K562 (cell line): Measurements from ENCODE around the gene PTGFR. TPM values are rescaled to one million over a fixed set of nuclear protein-coding genes. Genes with fewer than 3 reads are reported as not detected.

ENCODE experiments used
- ATAC-seq: fragments of 200-7000 bp; cut with Tn5 transposase; 3 replicates; pipeline ENCODE4 v1.9.1; 2020; ENCODE audit warnings: moderate library complexity
- BruUV-seq: library from RNA; stranded (reverse); fragments of 400-500 nt; replicated peaks from 2 replicates; lab custom pipeline; 2021; lab: Mats Ljungman, UMichigan
- CTCF ChIA-PET: fragments of 300-600 bp; formaldehyde crosslinking; extraction: SDS; loops from one replicate; lab custom pipeline; 2021; ENCODE audit warnings: low intra/inter-chr PET ratio; lab: Yijun Ruan, JAX
- POLR2A ChIA-PET: fragments of 300-600, 350-650 bp; sonication (Branson Sonifier 250); formaldehyde crosslinking; extraction: SDS; loops from one replicate; lab custom pipeline; 2021; ENCODE audit warnings: antibody characterized with exemption, inconsistent platforms; lab: Yijun Ruan, JAX
- DNase-seq, 4 experiments: peaks; one replicate each; pipeline versions ENCODE4 v3.0.0 to v3.0.0-alpha.2; 2011 to 2018; ENCODE audit warnings: low spot score in 3 of 4, mixed read lengths in 3 of 4; ENCODE audit errors: extremely low read depth in 1 of 4
- FAIRE-seq: peaks from 2 replicates; lab custom pipeline; 2011; peaks lifted over from hg19 to GRCh38; lab: Jason Lieb, UNC
- H2AFZ ChIP-seq: 2 replicates; pipeline ENCODE4 v1.6.0; 2011; ENCODE audit warnings: low read depth, low read length, control low read depth, inconsistent platforms
- H3K27ac ChIP-seq: fragments of 200-600 bp; 3 replicates; pipeline ENCODE4 v1.8.0; 2011; ENCODE audit warnings: low read depth, mild to moderate bottlenecking, control low read depth, inconsistent platforms, low read length, moderate library complexity, mixed read lengths; ENCODE audit errors: extremely low read depth
- H3K27me3 ChIP-seq, 2 experiments: fragments of 300-600 bp in 1 of 2; 2 replicates in 1 of 2; 3 replicates in 1 of 2; pipeline versions ENCODE4 v1.6.0 to v1.8.0; 2011; ENCODE audit warnings: inconsistent platforms in 2 of 2, low read length in 2 of 2, mild to moderate bottlenecking in 1 of 2, mixed read lengths in 1 of 2, moderate library complexity in 1 of 2; ENCODE audit not compliant: control insufficient read depth in 2 of 2, insufficient read depth in 2 of 2
- H3K36me3 ChIP-seq: fragments of 300-600 bp; 3 replicates; pipeline ENCODE4 v1.8.0; 2011; ENCODE audit warnings: mild to moderate bottlenecking, low read length, inconsistent platforms; ENCODE audit not compliant: control insufficient read depth, insufficient read depth
- H3K4me1 ChIP-seq, 2 experiments: fragments of 200-600 bp in 1 of 2; replicated peaks in 1 of 2; 2 replicates in 1 of 2; 3 replicates in 1 of 2; pipeline versions ENCODE4 v1.5.1 to v1.8.0; 2011; ENCODE audit warnings: inconsistent platforms in 2 of 2, low read length in 2 of 2, mild to moderate bottlenecking in 1 of 2, mixed read lengths in 1 of 2, moderate library complexity in 1 of 2; ENCODE audit not compliant: control insufficient read depth in 2 of 2, insufficient read depth in 2 of 2
- H3K4me2 ChIP-seq: 2 replicates; pipeline ENCODE4 v1.6.1; 2011; ENCODE audit warnings: low read length, control low read depth, inconsistent platforms, mixed read lengths; ENCODE audit not compliant: insufficient read depth
- H3K4me3 ChIP-seq: fragments of 200-600 bp; sonication (generic), shearing (Covaris generic); 2 replicates; pipeline ENCODE4 v1.5.1; 2016; ENCODE audit warnings: control low read depth, inconsistent platforms
- H3K79me2 ChIP-seq: fragments of 200-600 bp; 3 replicates; pipeline ENCODE4 v1.8.0; 2011; ENCODE audit warnings: low read length, inconsistent platforms; ENCODE audit not compliant: control insufficient read depth, insufficient read depth
- H3K9ac ChIP-seq, 2 experiments: 2 replicates each; pipeline versions ENCODE4 v1.6.0 to v1.6.1; 2011; ENCODE audit warnings: low read depth in 2 of 2, low read length in 2 of 2, control low read depth in 1 of 2, inconsistent platforms in 1 of 2, mild to moderate bottlenecking in 1 of 2, mixed read lengths in 1 of 2; ENCODE audit not compliant: insufficient read depth in 1 of 2
- H3K9me1 ChIP-seq: one replicate; pipeline ENCODE4 v1.6.0; 2011; ENCODE audit warnings: inconsistent platforms, mild to moderate bottlenecking, low read length, moderate library complexity; ENCODE audit not compliant: control insufficient read depth, insufficient read depth
- H3K9me3 ChIP-seq: replicated peaks from 2 replicates; pipeline ENCODE4 v1.5.1; 2011; ENCODE audit warnings: low read depth, low read length, inconsistent platforms; ENCODE audit not compliant: control insufficient read depth, insufficient read depth
- H4K20me1 ChIP-seq: replicated peaks from 2 replicates; pipeline ENCODE4 v1.6.1; 2011; ENCODE audit warnings: low read length, inconsistent platforms, mixed read lengths; ENCODE audit not compliant: control insufficient read depth, insufficient read depth
- DDX20 ChIP-seq: fragments of 450-650 bp; IDR thresholded peaks from 2 replicates; pipeline ENCODE4 v1.6.1; 2016; ENCODE audit warnings: missing genetic modification characterization, low read depth, mild to moderate bottlenecking, missing compliant biosample characterization, moderate library complexity
- ETS1 ChIP-seq: conservative IDR thresholded peaks from 2 replicates; pipeline ENCODE4 v1.6.1; 2011; ENCODE audit warnings: low read depth, mild to moderate bottlenecking, low read length; ENCODE audit not compliant: control insufficient read depth
- ETV6 ChIP-seq, 3 experiments: fragments of 150-350 bp in 1 of 3; sonication (generic) in 1 of 3; formaldehyde crosslinking in 1 of 3; IDR thresholded peaks; 2 replicates each; pipeline versions ENCODE4 v1.6.1 to v1.8.0; 2014 to 2022; ENCODE audit warnings: borderline replicate concordance in 2 of 3, low read depth in 2 of 3, antibody characterized with exemption in 1 of 3, low read length in 1 of 3, mild to moderate bottlenecking in 1 of 3, missing genetic modification reagents in 1 of 3
- HEY1 ChIP-seq: fragments of 250-450 bp; sonication (Bioruptor Pico); IDR thresholded peaks from 2 replicates; pipeline ENCODE4 v1.5.0; 2020; ENCODE audit warnings: mild to moderate bottlenecking, moderate library complexity, borderline replicate concordance
- HMGN3 ChIP-seq: IDR thresholded peaks from 2 replicates; pipeline ENCODE4 v1.6.1; 2011; ENCODE audit warnings: borderline replicate concordance, low read depth, mild to moderate bottlenecking, mixed read lengths, low read length; ENCODE audit not compliant: insufficient read length; ENCODE audit errors: extremely low read depth
- HNRNPUL1 ChIP-seq: fragments of 200-400 bp; formaldehyde crosslinking; IDR thresholded peaks from 2 replicates; pipeline ENCODE4 v1.6.1; 2017; ENCODE audit warnings: low read length
- MTF1 ChIP-seq: fragments of 250-450 bp; sonication (Bioruptor Pico); IDR thresholded peaks from 2 replicates; pipeline ENCODE4 v1.9.0; 2021; ENCODE audit warnings: moderate library complexity, mild to moderate bottlenecking, inconsistent platforms, borderline replicate concordance
- NCOA2 ChIP-seq, 2 experiments: fragments of 450-650 bp; IDR thresholded peaks; 2 replicates each; pipeline ENCODE4 v1.6.1; 2018; ENCODE audit warnings: mild to moderate bottlenecking in 2 of 2, moderate library complexity in 1 of 2; ENCODE audit not compliant: partially characterized antibody in 2 of 2
- NONO ChIP-seq, 2 experiments: fragments of 200-400 bp in 1 of 2; fragments of 450-650 bp in 1 of 2; formaldehyde crosslinking in 1 of 2; IDR thresholded peaks; 2 replicates each; pipeline ENCODE4 v1.6.1; 2017; ENCODE audit warnings: low read depth in 2 of 2, mild to moderate bottlenecking in 2 of 2, moderate library complexity in 2 of 2, low read length in 1 of 2
- PML ChIP-seq: IDR thresholded peaks from 2 replicates; pipeline ENCODE4 v1.6.1; 2012; ENCODE audit warnings: low read length, inconsistent platforms
- PTTG1 ChIP-seq: fragments of 450-650 bp; IDR thresholded peaks from 2 replicates; pipeline ENCODE4 v1.6.1; 2016; ENCODE audit warnings: low read depth, mild to moderate bottlenecking, missing genetic modification characterization, missing compliant biosample characterization
- YBX1 ChIP-seq: fragments of 450-650 bp; IDR thresholded peaks from 2 replicates; pipeline ENCODE4 v1.7.1; 2016; ENCODE audit warnings: mild to moderate bottlenecking
- ZNF133 ChIP-seq: fragments of 250-450 bp; sonication (Bioruptor Pico); IDR thresholded peaks from 2 replicates; pipeline ENCODE4 v1.4.0; 2020; ENCODE audit warnings: mild to moderate bottlenecking
- ZNF316 ChIP-seq: fragments of 450-650 bp; IDR thresholded peaks from 2 replicates; pipeline ENCODE4 v1.6.1; 2016
- WGBS: fragments of 100-300 bp; shearing (Covaris generic); methylation state at CpG from one replicate; pipeline ENCODE4 v1.1.6; 2016; ENCODE audit warnings: low coverage, mixed read lengths; ENCODE audit not compliant: insufficient coverage; ENCODE audit errors: missing lambda C conversion rate; 5-methylcytosine and 5-hydroxymethylcytosine counted together
- in situ Hi-C: fragments of 300-500 bp; cut with MboI; formaldehyde crosslinking; loops from 4 replicates; pipeline ENCODE4 v1.15.0; 2018; ENCODE audit warnings: inconsistent platforms, mixed read lengths
- intact Hi-C: fragments of 100-400 bp; cut with micrococcal nuclease; formaldehyde crosslinking; loops from 2 replicates; pipeline ENCODE4 v1.14.2; 2022
- polyA plus RNA-seq, 8 experiments: library from polyadenylated mRNA; depleted of rRNA in 4 of 8; stranded (reverse) in 5 of 8; unstranded in 3 of 8; fragments of >200 nt; fragmentation: Nextera tagmentation in 2 of 8; fragmentation: Illumina TruSeq in 1 of 8; extraction: Ambion mirVana in 2 of 8; extraction: Trizol in 1 of 8; gene quantifications; 2 replicates each; pipeline versions ENCODE4 v1.2.1 to v1.2.3, GENCODE V29; 2011 to 2014; ENCODE audit warnings: inconsistent platforms in 1 of 8, missing spikeins in 1 of 8
- total RNA-seq, 7 experiments: library from RNA; depleted of rRNA in 6 of 7; stranded (reverse); fragments of >200 nt in 6 of 7; fragmentation: Illumina TruSeq in 2 of 7; extraction: Trizol in 2 of 7; gene quantifications; 2 replicates each; pipeline versions ENCODE4 v1.2.1 to v1.2.3, GENCODE V29; 2011 to 2021; ENCODE audit warnings: low replicate concordance in 1 of 7
- TF ChIP-seq, protein P1 (sequence below): fragments of 250-450 bp; sonication (Bioruptor Pico); IDR thresholded peaks from 2 replicates; pipeline ENCODE4 v1.8.0; 2021; ENCODE audit warnings: borderline replicate concordance, mild to moderate bottlenecking, moderate library complexity; ENCODE audit not compliant: poor library complexity, severe bottlenecking

The PTGFR gene
- total and polyA plus RNA-seq, 9 of the 15 experiments (the other 6 are each of a cell fraction or from before 2014, with no cell fraction given), result 0.04 TPM; not detected in 8

- Histone ChIP-seq H3K9ac (no peak overlapping the region), H3K79me2 (no peaks in the 10 kb centered on the region), H3K27ac (no peak overlapping the region), H3K9me3 (no peaks in the 10 kb centered on the region), H4K20me1 (no peaks in the 10 kb centered on the region), H3K9me1 (no peaks in the 10 kb centered on the region), H3K36me3 (no peaks in the 10 kb centered on the region), H2AFZ (no peak overlapping the region), H3K27me3 (no peaks in the 10 kb centered on the region), H3K4me1 (no peaks in the 10 kb centered on the region), H3K4me3 (no peak overlapping the region), H3K4me2 (no peak overlapping the region)
- TF ChIP-seq NCOA2 (IDR thresholded peaks at IDR 0.05; ENCODE audit: partially characterized antibody in 2 of 2) (no peak), NONO (IDR thresholded peaks at IDR 0.05; ENCODE audit: low read depth in 2 of 2, low read length in 1 of 2) (no peak), MTF1 (CRISPR knock-in tag) (no peak), ZNF316 (no peak), YBX1 (no peak), HNRNPUL1 (no peak), ZNF133 (CRISPR knock-in tag) (no peak), HEY1 (CRISPR knock-in tag) (no peak), PML (no peak), ETS1 (no peak), DDX20 (tag) (no peak), PTTG1 (tag) (no peak), ETV6 (IDR thresholded peaks at IDR 0.05; ENCODE audit: borderline replicate concordance in 1 of 2, low read depth in 2 of 2, low read length in 1 of 2) (no peak), ETV6 (CRISPR knock-in tag; IDR thresholded peaks at IDR 0.05; ENCODE audit: borderline replicate concordance) (no peak), HMGN3 (no peak)
- TF ChIP-seq, protein P1, sequence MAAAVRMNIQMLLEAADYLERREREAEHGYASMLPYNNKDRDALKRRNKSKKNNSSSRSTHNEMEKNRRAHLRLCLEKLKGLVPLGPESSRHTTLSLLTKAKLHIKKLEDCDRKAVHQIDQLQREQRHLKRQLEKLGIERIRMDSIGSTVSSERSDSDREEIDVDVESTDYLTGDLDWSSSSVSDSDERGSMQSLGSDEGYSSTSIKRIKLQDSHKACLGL, result no peak
- intact Hi-C loops, result no loop called here
- FAIRE-seq, result no peak
- in situ Hi-C loops, result no loop called here
- WGBS, result 0% methylated on average over 1 of the region's 1 CpG
- ChIA-PET CTCF (no interaction called here), POLR2A (no interaction called here)
- BruUV-seq, result no TSS peak
- ATAC-seq, result no peak
- no peak for DNase-seq
Observed at GRCh38 chr1:78493451-78493850, 2.7 kb downstream of the PTGFR start.
